ENCODE results near the gene PCSK2. TPM values are rescaled to one million over a fixed set of nuclear protein-coding genes. Genes with fewer than 3 reads are reported as not detected.

Gene PCSK2
- polyA plus RNA-seq, 1 donor from 2014 or later: 27.9 TPM

DNA sequence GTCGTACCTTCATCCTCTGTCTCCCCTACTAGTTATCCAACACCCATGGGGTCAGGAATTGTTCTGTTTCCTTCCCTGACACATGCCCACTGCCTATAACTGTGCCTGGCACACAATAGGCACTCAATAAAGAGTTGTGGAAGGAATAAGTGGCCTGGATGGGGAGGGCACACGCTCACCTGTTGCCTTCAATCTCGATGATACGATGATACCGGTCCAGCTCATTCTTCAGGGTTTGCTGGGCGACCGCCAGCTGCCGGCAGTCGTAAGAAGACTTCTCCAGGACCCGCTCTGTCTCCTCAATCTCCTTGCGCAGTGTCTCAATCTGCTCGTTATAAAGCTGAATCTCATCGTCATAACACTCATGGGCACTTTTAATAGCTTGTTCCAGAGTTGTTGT lies 271.8 kb downstream of the PCSK2 start:
- Histone ChIP-seq H3K9ac (ENCODE audit: low read length) (no peak overlapping the region), H3K9me2 (ENCODE audit: insufficient read depth, low read length) (no peaks in the 10 kb centered on the region), H2AFZ (ENCODE audit: low read depth, low read length) (no peak overlapping the region), H4K20me1 (ENCODE audit: insufficient read depth) (no peaks in the 10 kb centered on the region), H3K36me3 (ENCODE audit: insufficient read depth, low read length) (no peaks in the 10 kb centered on the region), H3K4me2 (ENCODE audit: low read length) (no peak overlapping the region), H3F3A (ENCODE audit: insufficient read depth, low read length, poor library complexity, severe bottlenecking) (no peaks in the 10 kb centered on the region), H3K4me3 (ENCODE audit: low read length) (no peak overlapping the region), H3K9me3 (ENCODE audit: low read length) (no peaks in the 10 kb centered on the region), H3K27ac (ENCODE audit: low read length) (no peak overlapping the region), H3K27me3 (ENCODE audit: insufficient read depth, low read depth, low read length) (no peaks in the 10 kb centered on the region), H3K79me2 (replicated peaks; ENCODE audit: insufficient read depth, low read length) (no peaks in the 10 kb centered on the region)
- TF ChIP-seq POLR2AphosphoS5 (IDR thresholded peaks at IDR 0.05) (no peak), RAD21 (conservative IDR thresholded peaks at IDR 0.05) (no peak), TAF1 (IDR thresholded peaks at IDR 0.05; ENCODE audit: low read depth) (no peak), EP300 (conservative IDR thresholded peaks at IDR 0.05; ENCODE audit: poor library complexity, severe bottlenecking) (no peak), SMC3 (conservative IDR thresholded peaks at IDR 0.05; ENCODE audit: poor library complexity) (no peak), CTCF (IDR thresholded peaks at IDR 0.05; ENCODE audit: poor library complexity, severe bottlenecking) (no peak), MXI1 (conservative IDR thresholded peaks at IDR 0.05; ENCODE audit: poor library complexity, severe bottlenecking) (no peak), EZH2 (IDR thresholded peaks at IDR 0.05; ENCODE audit: borderline replicate concordance, insufficient read depth, low read length, poor library complexity, severe bottlenecking) (no peak)
- TF ChIP-seq, protein P1, sequence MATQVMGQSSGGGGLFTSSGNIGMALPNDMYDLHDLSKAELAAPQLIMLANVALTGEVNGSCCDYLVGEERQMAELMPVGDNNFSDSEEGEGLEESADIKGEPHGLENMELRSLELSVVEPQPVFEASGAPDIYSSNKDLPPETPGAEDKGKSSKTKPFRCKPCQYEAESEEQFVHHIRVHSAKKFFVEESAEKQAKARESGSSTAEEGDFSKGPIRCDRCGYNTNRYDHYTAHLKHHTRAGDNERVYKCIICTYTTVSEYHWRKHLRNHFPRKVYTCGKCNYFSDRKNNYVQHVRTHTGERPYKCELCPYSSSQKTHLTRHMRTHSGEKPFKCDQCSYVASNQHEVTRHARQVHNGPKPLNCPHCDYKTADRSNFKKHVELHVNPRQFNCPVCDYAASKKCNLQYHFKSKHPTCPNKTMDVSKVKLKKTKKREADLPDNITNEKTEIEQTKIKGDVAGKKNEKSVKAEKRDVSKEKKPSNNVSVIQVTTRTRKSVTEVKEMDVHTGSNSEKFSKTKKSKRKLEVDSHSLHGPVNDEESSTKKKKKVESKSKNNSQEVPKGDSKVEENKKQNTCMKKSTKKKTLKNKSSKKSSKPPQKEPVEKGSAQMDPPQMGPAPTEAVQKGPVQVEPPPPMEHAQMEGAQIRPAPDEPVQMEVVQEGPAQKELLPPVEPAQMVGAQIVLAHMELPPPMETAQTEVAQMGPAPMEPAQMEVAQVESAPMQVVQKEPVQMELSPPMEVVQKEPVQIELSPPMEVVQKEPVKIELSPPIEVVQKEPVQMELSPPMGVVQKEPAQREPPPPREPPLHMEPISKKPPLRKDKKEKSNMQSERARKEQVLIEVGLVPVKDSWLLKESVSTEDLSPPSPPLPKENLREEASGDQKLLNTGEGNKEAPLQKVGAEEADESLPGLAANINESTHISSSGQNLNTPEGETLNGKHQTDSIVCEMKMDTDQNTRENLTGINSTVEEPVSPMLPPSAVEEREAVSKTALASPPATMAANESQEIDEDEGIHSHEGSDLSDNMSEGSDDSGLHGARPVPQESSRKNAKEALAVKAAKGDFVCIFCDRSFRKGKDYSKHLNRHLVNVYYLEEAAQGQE (IDR thresholded peaks at IDR 0.05; ENCODE audit: borderline replicate concordance): no peak

DNA sequence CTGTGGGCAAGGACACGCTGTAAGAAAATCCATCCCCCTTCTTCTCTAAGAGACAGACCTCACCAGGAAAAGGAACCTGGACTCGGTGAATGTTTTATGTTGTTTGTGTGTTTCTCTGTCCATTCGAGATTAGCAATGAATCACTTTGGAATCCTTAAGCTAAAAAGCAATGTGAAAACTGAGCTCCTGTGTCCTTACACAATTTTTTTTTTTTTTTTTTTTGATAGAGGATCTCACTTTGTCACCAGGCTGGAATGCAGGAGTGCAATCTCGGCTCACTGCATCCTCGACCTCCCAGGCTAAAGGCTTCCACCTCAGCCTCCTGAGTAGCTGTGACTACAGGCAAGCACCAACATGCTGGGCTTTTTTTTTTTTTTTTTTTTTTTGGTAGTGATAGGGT lies 272.2 kb downstream of the PCSK2 start:
- H3K27ac ChIP-seq (ENCODE audit: low read length): no peak overlapping the region
- H3F3A ChIP-seq (ENCODE audit: insufficient read depth, low read length, poor library complexity, severe bottlenecking): no peaks in the 10 kb centered on the region
- no peak for TF ChIP-seq SMC3 (conservative IDR thresholded peaks at IDR 0.05; ENCODE audit: poor library complexity)
- no peak for TF ChIP-seq EP300 (conservative IDR thresholded peaks at IDR 0.05; ENCODE audit: poor library complexity, severe bottlenecking)
- TF ChIP-seq POLR2AphosphoS5 (IDR thresholded peaks at IDR 0.05): no peak
- no peak for TF ChIP-seq CTCF (IDR thresholded peaks at IDR 0.05; ENCODE audit: poor library complexity, severe bottlenecking)
- TF ChIP-seq TAF1 (IDR thresholded peaks at IDR 0.05; ENCODE audit: low read depth): no peak
- TF ChIP-seq, protein P1 (IDR thresholded peaks at IDR 0.05; ENCODE audit: borderline replicate concordance): no peak
- TF ChIP-seq RAD21 (conservative IDR thresholded peaks at IDR 0.05): no peak
- no peak for TF ChIP-seq MXI1 (conservative IDR thresholded peaks at IDR 0.05; ENCODE audit: poor library complexity, severe bottlenecking)
- TF ChIP-seq EZH2 (IDR thresholded peaks at IDR 0.05; ENCODE audit: borderline replicate concordance, insufficient read depth, low read length, poor library complexity, severe bottlenecking): no peak
- H3K9ac ChIP-seq (ENCODE audit: low read length): no peak overlapping the region
- H2AFZ ChIP-seq (ENCODE audit: low read depth, low read length): no peak overlapping the region
- no peaks in the 10 kb centered on the region for H3K27me3 ChIP-seq (ENCODE audit: insufficient read depth, low read depth, low read length)
- no peaks in the 10 kb centered on the region for H4K20me1 ChIP-seq (ENCODE audit: insufficient read depth)
- H3K4me2 ChIP-seq (ENCODE audit: low read length): no peak overlapping the region
- no peaks in the 10 kb centered on the region for H3K79me2 ChIP-seq (replicated peaks; ENCODE audit: insufficient read depth, low read length)
- H3K36me3 ChIP-seq (ENCODE audit: insufficient read depth, low read length): no peaks in the 10 kb centered on the region
- H3K9me2 ChIP-seq (ENCODE audit: insufficient read depth, low read length): no peaks in the 10 kb centered on the region
- no peak overlapping the region for H3K4me3 ChIP-seq (ENCODE audit: low read length)
- no peaks in the 10 kb centered on the region for H3K9me3 ChIP-seq (ENCODE audit: low read length)
